HL-60 (cell line): Measurements from ENCODE around the gene TAB2.

Experiments
- GABPA ChIP-seq: IDR thresholded peaks from 2 replicates; pipeline ENCODE4 v1.6.1; 2012; ENCODE audit warnings: low read depth
- POLR2AphosphoS5 ChIP-seq: IDR thresholded peaks from 2 replicates; pipeline ENCODE4 v1.6.1; 2012; ENCODE audit warnings: low read depth
- SPI1 ChIP-seq: IDR thresholded peaks from 2 replicates; pipeline ENCODE4 v1.6.1; 2012; ENCODE audit warnings: low read depth, mild to moderate bottlenecking, borderline replicate concordance
- TF ChIP-seq, protein P1 (sequence below): IDR thresholded peaks from one replicate; pipeline ENCODE4 v1.5.1; 2011; ENCODE audit warnings: low read length, control low read depth, inconsistent platforms; ENCODE audit not compliant: insufficient read depth
- TF ChIP-seq, protein P2 (sequence below): IDR thresholded peaks from 2 replicates; pipeline ENCODE4 v1.6.1; 2012; ENCODE audit warnings: low read depth; ENCODE audit not compliant: insufficient replicate concordance

DNA sequence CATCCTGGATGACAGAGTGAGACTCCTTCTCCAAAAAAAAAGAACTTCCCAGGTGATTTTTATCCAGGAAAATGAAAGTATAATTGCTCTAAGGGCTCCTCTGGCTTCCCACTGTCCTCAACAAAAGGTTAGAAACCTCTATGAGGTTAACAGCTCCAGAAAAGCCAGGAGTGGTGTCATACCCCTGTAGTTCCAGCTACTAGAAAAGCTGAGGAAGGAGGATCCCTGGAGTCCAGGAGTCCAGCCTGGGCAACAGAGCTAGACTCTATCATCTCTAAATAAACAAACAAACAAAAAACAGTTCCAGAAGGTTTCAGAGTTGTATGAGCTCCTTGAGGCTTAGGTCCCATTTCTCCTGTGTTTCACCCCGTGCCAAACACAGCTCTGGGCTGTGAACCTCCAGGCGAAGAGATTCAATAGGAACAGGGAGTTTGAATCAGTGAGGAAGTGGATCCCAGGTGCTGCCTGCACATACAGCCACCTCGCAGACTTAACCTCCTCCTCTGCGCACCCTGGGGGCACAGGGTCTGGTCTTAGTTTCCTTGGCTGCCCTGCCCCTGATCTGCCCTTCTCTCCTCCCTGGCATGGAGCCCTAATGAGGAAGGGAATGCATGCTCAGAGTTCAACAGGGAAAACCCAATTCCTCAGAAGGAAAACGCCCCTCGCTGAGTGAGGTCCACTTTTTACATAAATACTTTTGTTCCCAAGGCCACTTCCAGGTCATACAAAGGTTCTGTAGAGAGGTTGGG lies 136.3 kb downstream of the TAB2 start:
- no peak for TF ChIP-seq POLR2AphosphoS5
- TF ChIP-seq, protein P1, sequence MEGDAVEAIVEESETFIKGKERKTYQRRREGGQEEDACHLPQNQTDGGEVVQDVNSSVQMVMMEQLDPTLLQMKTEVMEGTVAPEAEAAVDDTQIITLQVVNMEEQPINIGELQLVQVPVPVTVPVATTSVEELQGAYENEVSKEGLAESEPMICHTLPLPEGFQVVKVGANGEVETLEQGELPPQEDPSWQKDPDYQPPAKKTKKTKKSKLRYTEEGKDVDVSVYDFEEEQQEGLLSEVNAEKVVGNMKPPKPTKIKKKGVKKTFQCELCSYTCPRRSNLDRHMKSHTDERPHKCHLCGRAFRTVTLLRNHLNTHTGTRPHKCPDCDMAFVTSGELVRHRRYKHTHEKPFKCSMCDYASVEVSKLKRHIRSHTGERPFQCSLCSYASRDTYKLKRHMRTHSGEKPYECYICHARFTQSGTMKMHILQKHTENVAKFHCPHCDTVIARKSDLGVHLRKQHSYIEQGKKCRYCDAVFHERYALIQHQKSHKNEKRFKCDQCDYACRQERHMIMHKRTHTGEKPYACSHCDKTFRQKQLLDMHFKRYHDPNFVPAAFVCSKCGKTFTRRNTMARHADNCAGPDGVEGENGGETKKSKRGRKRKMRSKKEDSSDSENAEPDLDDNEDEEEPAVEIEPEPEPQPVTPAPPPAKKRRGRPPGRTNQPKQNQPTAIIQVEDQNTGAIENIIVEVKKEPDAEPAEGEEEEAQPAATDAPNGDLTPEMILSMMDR: no peak
- TF ChIP-seq GABPA: no peak
- no peak for TF ChIP-seq SPI1
- TF ChIP-seq, protein P2, sequence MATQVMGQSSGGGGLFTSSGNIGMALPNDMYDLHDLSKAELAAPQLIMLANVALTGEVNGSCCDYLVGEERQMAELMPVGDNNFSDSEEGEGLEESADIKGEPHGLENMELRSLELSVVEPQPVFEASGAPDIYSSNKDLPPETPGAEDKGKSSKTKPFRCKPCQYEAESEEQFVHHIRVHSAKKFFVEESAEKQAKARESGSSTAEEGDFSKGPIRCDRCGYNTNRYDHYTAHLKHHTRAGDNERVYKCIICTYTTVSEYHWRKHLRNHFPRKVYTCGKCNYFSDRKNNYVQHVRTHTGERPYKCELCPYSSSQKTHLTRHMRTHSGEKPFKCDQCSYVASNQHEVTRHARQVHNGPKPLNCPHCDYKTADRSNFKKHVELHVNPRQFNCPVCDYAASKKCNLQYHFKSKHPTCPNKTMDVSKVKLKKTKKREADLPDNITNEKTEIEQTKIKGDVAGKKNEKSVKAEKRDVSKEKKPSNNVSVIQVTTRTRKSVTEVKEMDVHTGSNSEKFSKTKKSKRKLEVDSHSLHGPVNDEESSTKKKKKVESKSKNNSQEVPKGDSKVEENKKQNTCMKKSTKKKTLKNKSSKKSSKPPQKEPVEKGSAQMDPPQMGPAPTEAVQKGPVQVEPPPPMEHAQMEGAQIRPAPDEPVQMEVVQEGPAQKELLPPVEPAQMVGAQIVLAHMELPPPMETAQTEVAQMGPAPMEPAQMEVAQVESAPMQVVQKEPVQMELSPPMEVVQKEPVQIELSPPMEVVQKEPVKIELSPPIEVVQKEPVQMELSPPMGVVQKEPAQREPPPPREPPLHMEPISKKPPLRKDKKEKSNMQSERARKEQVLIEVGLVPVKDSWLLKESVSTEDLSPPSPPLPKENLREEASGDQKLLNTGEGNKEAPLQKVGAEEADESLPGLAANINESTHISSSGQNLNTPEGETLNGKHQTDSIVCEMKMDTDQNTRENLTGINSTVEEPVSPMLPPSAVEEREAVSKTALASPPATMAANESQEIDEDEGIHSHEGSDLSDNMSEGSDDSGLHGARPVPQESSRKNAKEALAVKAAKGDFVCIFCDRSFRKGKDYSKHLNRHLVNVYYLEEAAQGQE: no peak
